Lung (tissue), 12 donors: ENCODE results near the gene MYBPC2. TPM values are rescaled to one million over a fixed set of nuclear protein-coding genes. Genes with fewer than 3 reads are reported as not detected.

Source experiments
- ATAC-seq: fragments of 200-7000 bp; cut with Tn5 transposase; one replicate; pipeline ENCODE4 v1.9.1; 2020; ENCODE audit warnings: moderate number of reproducible peaks; ENCODE audit not compliant: insufficient read depth, low FRiP score
- DNase-seq, 3 donors: peaks; one replicate each; pipeline ENCODE4 v3.0.0-alpha.2; 2013 to 2017
- H3K27ac ChIP-seq, 2 donors: one replicate each; pipeline ENCODE4 v1.5.1; 2013; ENCODE audit warnings: mild to moderate bottlenecking in 2 of 2, moderate library complexity in 2 of 2, control low read depth in 1 of 2, inconsistent platforms in 1 of 2, low read depth in 1 of 2, low read length in 1 of 2
- H3K27me3 ChIP-seq, 3 donors: one replicate each; pipeline ENCODE4 v1.5.1; 2013; ENCODE audit warnings: low read length in 2 of 3; ENCODE audit not compliant: control insufficient read depth in 3 of 3, insufficient read depth in 3 of 3
- H3K36me3 ChIP-seq, 4 donors: one replicate each; pipeline ENCODE4 v1.5.1; 2013; ENCODE audit warnings: low read length in 4 of 4, mild to moderate bottlenecking in 1 of 4, moderate library complexity in 1 of 4; ENCODE audit not compliant: control insufficient read depth in 4 of 4, insufficient read depth in 4 of 4
- H3K4me1 ChIP-seq, 5 donors: one replicate each; pipeline ENCODE4 v1.5.1; 2013; ENCODE audit warnings: low read length in 5 of 5, mild to moderate bottlenecking in 2 of 5, moderate library complexity in 1 of 5; ENCODE audit not compliant: control insufficient read depth in 5 of 5, insufficient read depth in 5 of 5
- H3K4me3 ChIP-seq: one replicate; pipeline ENCODE4 v1.5.1; 2013; ENCODE audit warnings: mild to moderate bottlenecking, control low read depth, moderate library complexity
- H3K9ac ChIP-seq, 2 donors: one replicate each; pipeline ENCODE4 v1.5.1; 2013; ENCODE audit warnings: low read length in 2 of 2, control low read depth in 1 of 2; ENCODE audit not compliant: insufficient read depth in 1 of 2
- H3K9me3 ChIP-seq, 4 donors: one replicate each; pipeline ENCODE4 v1.5.1; 2013; ENCODE audit warnings: low read length in 3 of 4, mild to moderate bottlenecking in 1 of 4, moderate library complexity in 1 of 4; ENCODE audit not compliant: control insufficient read depth in 4 of 4, insufficient read depth in 3 of 4
- WGBS, 2 donors: extraction: QIAGEN DNeasy Blood & Tissue Kit; methylation state at CpG; one replicate each; pipeline ENCODE4 v1.1.7; 2013; 5-methylcytosine and 5-hydroxymethylcytosine counted together
- polyA plus RNA-seq, 2 donors: library from polyadenylated mRNA; stranded (reverse); fragments of 200-250 nt; gene quantifications; one replicate each; pipeline ENCODE4 v1.2.1, GENCODE V29; 2013
- total RNA-seq, 2 donors: library from RNA; depleted of rRNA in 1 of 2; stranded (reverse); fragments of >200 nt in 1 of 2; gene quantifications; one replicate each; pipeline ENCODE4 v1.2.1, GENCODE V29; 2014 to 2021
- TF ChIP-seq, protein P1 (sequence below): IDR thresholded peaks from 2 replicates; pipeline ENCODE4 v1.5.1; 2012; ENCODE audit warnings: mild to moderate bottlenecking; ENCODE audit errors: control extremely low read depth, extremely low read depth
- donor health status: control.
- donor health status: control.
- donor health status: Bipolar disorder and iron deficiency.
- donor health status: healthy.
- donor health status: DM: yes; HTN: yes; CAD: no.

The MYBPC2 gene
- total and polyA plus RNA-seq, 4 donors = 0.04 to 0.91 (median 0.38) TPM

DNA sequence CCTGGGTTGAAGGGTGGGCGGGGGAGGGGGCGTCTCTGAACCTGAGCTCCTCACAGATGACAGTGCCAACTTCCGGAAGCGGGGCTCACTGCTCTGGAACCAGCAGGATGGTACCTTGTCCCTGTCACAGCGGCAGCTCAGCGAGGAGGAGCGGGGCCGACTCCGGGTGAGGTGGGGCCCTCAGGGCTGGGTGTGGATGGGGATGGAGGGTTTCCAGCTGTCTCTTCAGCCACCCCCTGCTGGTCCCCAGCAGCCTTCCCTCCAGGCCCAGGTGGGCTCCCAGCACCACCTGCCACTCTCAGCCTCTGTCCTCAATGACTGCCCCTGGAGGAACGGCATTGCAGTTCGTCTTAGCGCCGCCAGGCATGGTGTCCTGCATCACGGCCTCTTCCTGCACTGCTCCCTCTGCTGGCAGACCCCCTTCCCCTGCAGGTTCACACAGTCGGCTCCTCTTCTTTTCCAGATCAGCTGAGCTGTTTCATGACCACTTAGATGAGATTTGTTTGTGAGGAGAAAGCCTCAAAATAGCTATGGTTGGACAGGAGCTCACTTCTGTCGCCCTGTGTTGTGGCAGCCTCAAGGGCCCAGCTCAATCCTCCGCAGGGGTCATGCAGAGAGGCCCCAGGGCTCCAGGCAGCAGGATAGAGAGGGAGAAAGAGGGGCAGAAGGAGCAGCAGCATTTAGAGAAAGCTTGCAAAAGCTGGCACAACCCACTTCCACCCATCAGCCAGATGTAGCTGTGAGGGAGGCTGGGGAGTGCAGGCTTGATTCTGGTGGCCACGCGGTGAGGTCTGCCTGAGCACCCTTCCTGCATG, 46.4 kb downstream of the MYBPC2 start:
- Histone ChIP-seq H3K36me3 (peaks cover 0 to 44% (median 16%) of the 10 kb centered on the region in 4 donors), H3K4me1 (peaks cover 5 to 10% (median 7%) of the 10 kb centered on the region in 5 donors), H3K4me3 (no peak overlapping the region), H3K9me3 (no peaks in the 10 kb centered on the region), H3K27ac (no peak overlapping the region), H3K27me3 (no peaks in the 10 kb centered on the region), H3K9ac (no peak overlapping the region)
- WGBS, 2 donors = 91% methylated on average over 19 of the region's 19 CpGs
- DNase-seq (no peak), ATAC-seq (no peak)
- TF ChIP-seq, protein P1, sequence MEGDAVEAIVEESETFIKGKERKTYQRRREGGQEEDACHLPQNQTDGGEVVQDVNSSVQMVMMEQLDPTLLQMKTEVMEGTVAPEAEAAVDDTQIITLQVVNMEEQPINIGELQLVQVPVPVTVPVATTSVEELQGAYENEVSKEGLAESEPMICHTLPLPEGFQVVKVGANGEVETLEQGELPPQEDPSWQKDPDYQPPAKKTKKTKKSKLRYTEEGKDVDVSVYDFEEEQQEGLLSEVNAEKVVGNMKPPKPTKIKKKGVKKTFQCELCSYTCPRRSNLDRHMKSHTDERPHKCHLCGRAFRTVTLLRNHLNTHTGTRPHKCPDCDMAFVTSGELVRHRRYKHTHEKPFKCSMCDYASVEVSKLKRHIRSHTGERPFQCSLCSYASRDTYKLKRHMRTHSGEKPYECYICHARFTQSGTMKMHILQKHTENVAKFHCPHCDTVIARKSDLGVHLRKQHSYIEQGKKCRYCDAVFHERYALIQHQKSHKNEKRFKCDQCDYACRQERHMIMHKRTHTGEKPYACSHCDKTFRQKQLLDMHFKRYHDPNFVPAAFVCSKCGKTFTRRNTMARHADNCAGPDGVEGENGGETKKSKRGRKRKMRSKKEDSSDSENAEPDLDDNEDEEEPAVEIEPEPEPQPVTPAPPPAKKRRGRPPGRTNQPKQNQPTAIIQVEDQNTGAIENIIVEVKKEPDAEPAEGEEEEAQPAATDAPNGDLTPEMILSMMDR = no peak

DNA sequence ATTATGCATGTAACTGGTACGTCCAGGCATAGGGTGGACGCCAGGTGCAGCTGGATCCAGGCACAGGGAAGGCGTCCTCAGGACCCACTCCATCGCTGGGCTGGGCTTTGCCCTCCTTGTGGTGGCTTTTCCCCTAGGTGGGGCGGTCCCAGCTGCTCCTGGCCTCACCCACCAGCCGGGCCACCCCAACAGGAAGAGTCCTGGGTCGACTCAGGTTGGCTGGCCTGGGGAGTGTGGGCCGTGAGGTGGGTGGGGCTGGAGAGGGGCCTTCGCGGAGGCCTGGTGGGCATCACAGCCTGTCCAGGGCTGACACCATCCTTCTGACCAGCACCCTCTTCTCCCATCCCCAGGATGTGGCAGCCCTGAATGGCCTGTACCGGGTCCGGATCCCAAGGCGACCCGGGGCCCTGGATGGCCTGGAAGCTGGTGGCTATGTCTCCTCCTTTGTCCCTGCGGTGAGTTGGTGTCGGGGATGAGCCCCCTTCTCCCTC, 47.1 kb downstream of the MYBPC2 start:
- 95 to 97% methylated on average over 16 of the region's 16 CpGs for WGBS, 2 donors
- TF ChIP-seq, protein P1 = no peak
- Histone ChIP-seq H3K27me3 (no peaks in the 10 kb centered on the region), H3K36me3 (peaks cover 0 to 44% (median 16%) of the 10 kb centered on the region in 4 donors), H3K4me3 (no peak overlapping the region), H3K9me3 (no peaks in the 10 kb centered on the region), H3K4me1 (peaks cover 5 to 10% (median 7%) of the 10 kb centered on the region in 5 donors), H3K27ac (no peak overlapping the region), H3K9ac (no peak overlapping the region)
- DNase-seq (no peak), ATAC-seq (no peak)

DNA sequence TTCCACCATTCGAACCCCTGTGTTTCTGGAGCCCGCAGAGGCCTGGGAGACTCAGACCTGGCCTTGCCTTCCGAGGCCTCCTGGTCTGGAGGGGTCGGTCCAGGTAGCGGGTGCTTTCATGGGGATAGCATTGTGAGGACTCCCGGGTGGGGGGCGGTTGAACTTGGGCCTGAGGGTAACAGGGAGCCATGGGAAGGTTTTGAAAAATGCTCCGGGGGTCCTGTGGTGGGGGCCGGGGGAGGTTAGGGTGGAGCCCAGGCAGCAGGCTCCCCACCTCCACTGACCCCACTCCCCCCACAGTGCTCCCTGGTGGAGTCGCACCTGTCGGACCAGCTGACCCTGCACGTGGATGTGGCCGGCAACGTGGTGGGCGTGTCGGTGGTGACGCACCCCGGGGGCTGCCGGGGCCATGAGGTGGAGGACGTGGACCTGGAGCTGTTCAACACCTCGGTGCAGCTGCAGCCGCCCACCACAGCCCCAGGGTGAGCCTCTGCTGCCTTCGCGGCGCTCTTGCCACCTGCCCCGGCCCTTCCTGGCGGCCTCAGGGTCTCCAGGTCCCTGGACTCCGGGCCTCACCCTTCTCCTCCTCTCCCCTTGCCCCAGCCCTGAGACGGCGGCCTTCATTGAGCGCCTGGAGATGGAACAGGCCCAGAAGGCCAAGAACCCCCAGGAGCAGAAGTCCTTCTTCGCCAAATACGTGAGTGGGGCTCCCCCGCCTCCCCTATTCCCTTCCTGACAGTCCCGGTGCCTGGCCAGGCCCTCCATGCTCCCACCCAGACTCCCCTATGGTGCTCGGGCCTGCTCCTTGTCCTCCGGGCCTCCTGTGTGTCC, 47.8 kb downstream of the MYBPC2 start:
- no peak overlapping the region for H3K4me3 ChIP-seq
- TF ChIP-seq, protein P1 = no peak
- 91 to 97% methylated on average over 23 to 37 of the region's 37 CpGs for WGBS, 2 donors
- H3K9me3 ChIP-seq = no peaks in the 10 kb centered on the region
- ATAC-seq = no peak
- no peak overlapping the region for H3K9ac ChIP-seq
- H3K27me3 ChIP-seq = no peaks in the 10 kb centered on the region
- DNase-seq = no peak
- H3K36me3 ChIP-seq = peaks cover 0 to 44% (median 17%) of the 10 kb centered on the region in 4 donors
- H3K4me1 ChIP-seq = peaks cover 5 to 10% (median 7%) of the 10 kb centered on the region in 5 donors
- no peak overlapping the region for H3K27ac ChIP-seq
